Neuronal stem cell (in vitro differentiated cells): ENCODE data around the gene AKTIP.

ENCODE experiments used
- DNase-seq: peaks from one replicate; pipeline ENCODE4 v3.0.0-alpha.2; 2013; ENCODE audit warnings: low spot score
- H2AFZ ChIP-seq: one replicate; pipeline ENCODE4 v1.6.1; 2013; ENCODE audit warnings: mild to moderate bottlenecking, low read length, inconsistent platforms
- H2AK5ac ChIP-seq: 2 replicates; pipeline ENCODE4 v1.6.1; 2013; ENCODE audit warnings: low read depth, mild to moderate bottlenecking, inconsistent platforms, low read length, moderate library complexity, mixed read lengths
- H2BK120ac ChIP-seq: 2 replicates; pipeline ENCODE4 v1.6.1; 2013; ENCODE audit warnings: low read depth, mild to moderate bottlenecking, inconsistent platforms, low read length, moderate library complexity, mixed read lengths
- H2BK12ac ChIP-seq: one replicate; pipeline ENCODE4 v1.6.1; 2013; ENCODE audit warnings: low read length, inconsistent platforms
- H2BK15ac ChIP-seq: 2 replicates; pipeline ENCODE4 v1.6.1; 2013; ENCODE audit warnings: mild to moderate bottlenecking, low read length, inconsistent platforms, mixed read lengths
- H2BK5ac ChIP-seq: one replicate; pipeline ENCODE4 v1.6.1; 2013; ENCODE audit warnings: inconsistent platforms, mild to moderate bottlenecking, low read length, moderate library complexity
- H3K14ac ChIP-seq: one replicate; pipeline ENCODE4 v1.6.1; 2013; ENCODE audit warnings: low read length, inconsistent platforms
- H3K18ac ChIP-seq: 2 replicates; pipeline ENCODE4 v1.6.1; 2013; ENCODE audit warnings: low read length, inconsistent platforms
- H3K23ac ChIP-seq: 2 replicates; pipeline ENCODE4 v1.6.1; 2013; ENCODE audit warnings: low read depth, mild to moderate bottlenecking, mixed read lengths, low read length, inconsistent platforms; ENCODE audit not compliant: poor library complexity
- H3K27ac ChIP-seq: replicated peaks from 3 replicates; pipeline ENCODE4 v1.5.1; 2013; ENCODE audit warnings: low read length, inconsistent platforms
- H3K27me3 ChIP-seq, 3 experiments: 2 replicates each; pipeline ENCODE4 v1.6.1; 2013; ENCODE audit warnings: low read length in 3 of 3, mild to moderate bottlenecking in 2 of 3, inconsistent platforms in 1 of 3, low read depth in 1 of 3, mixed read lengths in 1 of 3, moderate library complexity in 1 of 3; ENCODE audit not compliant: control insufficient read depth in 3 of 3, insufficient read depth in 3 of 3
- H3K36me3 ChIP-seq, 2 donors: replicated peaks in 1 of 2; 2 replicates each; pipeline ENCODE4 v1.6.1; 2013; ENCODE audit warnings: low read length in 2 of 2; ENCODE audit not compliant: control insufficient read depth in 2 of 2, insufficient read depth in 2 of 2
- H3K4ac ChIP-seq: 2 replicates; pipeline ENCODE4 v1.6.1; 2013; ENCODE audit warnings: inconsistent platforms, mild to moderate bottlenecking, low read length, moderate library complexity
- H3K4me1 ChIP-seq, 2 donors: 1 replicate in 1 of 2; 2 replicates in 1 of 2; pipeline ENCODE4 v1.6.1; 2013; ENCODE audit warnings: low read length in 2 of 2, low read depth in 1 of 2; ENCODE audit not compliant: control insufficient read depth in 2 of 2, insufficient read depth in 1 of 2
- H3K4me2 ChIP-seq: one replicate; pipeline ENCODE4 v1.6.1; 2013; ENCODE audit warnings: mild to moderate bottlenecking, low read length, inconsistent platforms; ENCODE audit not compliant: insufficient read depth, poor library complexity, severe bottlenecking
- H3K4me3 ChIP-seq, 2 donors: 2 replicates each; pipeline ENCODE4 v1.5.1; 2013; ENCODE audit warnings: low read length in 2 of 2, mild to moderate bottlenecking in 2 of 2, inconsistent platforms in 1 of 2, moderate library complexity in 1 of 2
- H3K79me1 ChIP-seq: one replicate; pipeline ENCODE4 v1.6.1; 2013; ENCODE audit warnings: low read depth, mild to moderate bottlenecking, inconsistent platforms, low read length, moderate library complexity
- H3K9ac ChIP-seq: one replicate; pipeline ENCODE4 v1.6.1; 2013; ENCODE audit warnings: mild to moderate bottlenecking, low read depth, low read length, inconsistent platforms; ENCODE audit not compliant: poor library complexity
- H3K9me3 ChIP-seq, 2 donors: replicated peaks in 1 of 2; 2 replicates each; pipeline versions ENCODE3 to v1.6.1; 2013; ENCODE audit warnings: low read length in 2 of 2, mild to moderate bottlenecking in 2 of 2, inconsistent platforms in 1 of 2, low read depth in 1 of 2, mixed read lengths in 1 of 2, moderate library complexity in 1 of 2; ENCODE audit not compliant: control insufficient read depth in 2 of 2, insufficient read depth in 1 of 2
- H4K8ac ChIP-seq: one replicate; pipeline ENCODE4 v1.6.1; 2013; ENCODE audit warnings: low read depth, mild to moderate bottlenecking, inconsistent platforms, low read length, moderate library complexity
- H4K91ac ChIP-seq: one replicate; pipeline ENCODE4 v1.6.1; 2013; ENCODE audit warnings: low read length, low read depth, mild to moderate bottlenecking, inconsistent platforms; ENCODE audit not compliant: poor library complexity
- WGBS, 2 donors: extraction: QIAGEN DNeasy Blood & Tissue Kit; methylation state at CpG; one replicate each; pipeline ENCODE4 v1.1.7; 2013; ENCODE audit warnings: missing lambda C conversion rate in 2 of 2, mixed read lengths in 1 of 2; ENCODE audit not compliant: insufficient read length in 2 of 2, insufficient replicate concordance in 1 of 2; ENCODE audit errors: extremely low coverage in 2 of 2; 5-methylcytosine and 5-hydroxymethylcytosine counted together

AKTIP gene

DNA sequence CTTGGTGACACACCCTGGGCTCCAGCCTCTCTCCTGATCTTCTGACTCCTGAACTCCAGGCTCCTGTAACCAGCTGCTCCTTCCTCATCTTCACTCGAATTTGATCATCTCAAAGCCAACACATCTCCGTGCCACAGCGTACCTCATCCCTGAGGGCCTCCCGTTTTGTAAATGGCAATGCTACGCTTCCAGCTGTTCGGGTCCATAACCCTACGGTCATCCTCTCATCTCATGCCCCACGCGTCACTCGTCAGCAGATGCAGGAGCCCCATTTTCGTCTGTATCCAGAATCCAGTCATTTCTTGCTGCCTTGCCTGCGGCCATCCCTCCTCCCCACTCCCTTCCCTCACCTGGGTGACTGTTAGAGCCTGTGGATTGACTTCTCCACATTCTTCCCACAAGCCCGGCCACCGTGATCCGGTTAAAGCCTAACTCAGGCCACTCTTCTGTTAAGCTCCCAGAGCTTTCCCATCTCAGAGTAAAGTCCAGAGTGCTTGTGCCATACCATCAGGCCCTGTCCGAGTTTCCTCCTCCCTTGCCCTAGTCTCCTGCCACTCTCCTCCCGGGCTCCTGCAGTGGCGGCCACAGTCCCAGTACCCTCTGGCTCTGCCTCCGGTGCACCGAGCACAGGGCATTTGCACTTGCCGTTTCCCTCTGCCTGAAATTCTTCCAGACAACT lies 20.3 kb upstream of the AKTIP start:
- no peak overlapping the region for H2BK15ac ChIP-seq
- no peak overlapping the region for H3K9ac ChIP-seq
- no peak overlapping the region for H3K4me2 ChIP-seq
- H2BK12ac ChIP-seq: no peak overlapping the region
- H3K79me1 ChIP-seq: no peaks in the 10 kb centered on the region
- no peak overlapping the region for H3K18ac ChIP-seq
- H3K4ac ChIP-seq: no peak overlapping the region
- H3K27ac ChIP-seq: no peak overlapping the region
- H2AK5ac ChIP-seq: no peak overlapping the region
- peaks cover 0 to 5% (median 0%) of the 10 kb centered on the region in 3 experiments for H3K27me3 ChIP-seq
- H2BK5ac ChIP-seq: no peak overlapping the region
- no peak overlapping the region for H3K4me3 ChIP-seq
- no peak overlapping the region for H4K91ac ChIP-seq
- no peak for DNase-seq
- no peaks in the 10 kb centered on the region for H3K4me1 ChIP-seq
- H2BK120ac ChIP-seq: no peak overlapping the region
- no peaks in the 10 kb centered on the region for H3K36me3 ChIP-seq
- WGBS, 2 donors: no CpG with 5 or more reads among the region's 21 CpGs
- no peaks in the 10 kb centered on the region for H3K9me3 ChIP-seq
- H2AFZ ChIP-seq: no peak overlapping the region
- peak overlapping the region; percentile 58 for H3K23ac ChIP-seq
- H4K8ac ChIP-seq: no peak overlapping the region
- H3K14ac ChIP-seq: no peak overlapping the region

DNA sequence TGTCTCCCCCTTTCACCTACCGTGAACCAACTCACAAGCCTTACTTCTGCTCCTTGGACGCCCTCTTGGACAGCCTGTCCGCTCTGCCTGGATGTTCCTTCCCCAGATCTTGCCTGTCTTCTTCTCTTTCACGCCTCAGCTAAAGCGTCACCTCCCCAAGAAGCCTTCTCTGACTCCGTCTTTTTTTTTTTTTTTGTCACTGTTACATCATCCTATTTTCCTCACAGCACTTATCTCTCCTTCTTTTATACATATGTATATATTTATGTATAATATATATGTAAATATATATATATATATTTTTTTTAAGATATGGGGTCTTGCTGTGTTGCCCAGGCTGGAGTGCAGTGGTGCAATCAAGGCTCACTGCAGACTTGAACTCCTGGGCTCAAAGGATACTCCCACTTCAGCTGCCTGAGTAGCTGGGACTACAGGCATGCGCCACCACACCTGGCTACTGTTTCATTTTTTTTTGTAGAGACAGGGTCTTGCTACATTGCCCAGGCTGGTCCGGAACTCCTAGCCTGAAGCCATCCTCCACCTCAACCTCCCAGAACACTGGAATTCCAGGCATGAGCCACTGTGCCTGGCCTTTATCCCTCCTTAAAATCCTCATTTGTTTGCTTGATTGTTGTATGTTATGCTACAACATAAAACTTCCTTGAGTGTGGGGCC lies 16.5 kb upstream of the AKTIP start:
- Histone ChIP-seq H3K79me1 (no peaks in the 10 kb centered on the region), H2AK5ac (no peak overlapping the region), H3K4ac (no peak overlapping the region), H2AFZ (no peak overlapping the region), H3K27ac (no peak overlapping the region), H3K18ac (no peak overlapping the region), H3K36me3 (no peaks in the 10 kb centered on the region), H2BK15ac (no peak overlapping the region), H2BK12ac (no peak overlapping the region), H3K14ac (no peak overlapping the region), H3K4me1 (peaks cover 0 to 2% of the 10 kb centered on the region in 2 donors), H3K23ac (no peak overlapping the region), H2BK120ac (no peak overlapping the region), H3K4me3 (no peak overlapping the region), H3K9me3 (peaks cover 0 to 5% of the 10 kb centered on the region in 2 donors), H4K8ac (no peak overlapping the region), H4K91ac (no peak overlapping the region), H2BK5ac (no peak overlapping the region), H3K4me2 (no peak overlapping the region), H3K9ac (no peak overlapping the region), H3K27me3 (peaks cover 0 to 5% (median 0%) of the 10 kb centered on the region in 3 experiments)
- WGBS, 2 donors: no CpG with 5 or more reads among the region's 8 CpGs
- DNase-seq: no peak

DNA sequence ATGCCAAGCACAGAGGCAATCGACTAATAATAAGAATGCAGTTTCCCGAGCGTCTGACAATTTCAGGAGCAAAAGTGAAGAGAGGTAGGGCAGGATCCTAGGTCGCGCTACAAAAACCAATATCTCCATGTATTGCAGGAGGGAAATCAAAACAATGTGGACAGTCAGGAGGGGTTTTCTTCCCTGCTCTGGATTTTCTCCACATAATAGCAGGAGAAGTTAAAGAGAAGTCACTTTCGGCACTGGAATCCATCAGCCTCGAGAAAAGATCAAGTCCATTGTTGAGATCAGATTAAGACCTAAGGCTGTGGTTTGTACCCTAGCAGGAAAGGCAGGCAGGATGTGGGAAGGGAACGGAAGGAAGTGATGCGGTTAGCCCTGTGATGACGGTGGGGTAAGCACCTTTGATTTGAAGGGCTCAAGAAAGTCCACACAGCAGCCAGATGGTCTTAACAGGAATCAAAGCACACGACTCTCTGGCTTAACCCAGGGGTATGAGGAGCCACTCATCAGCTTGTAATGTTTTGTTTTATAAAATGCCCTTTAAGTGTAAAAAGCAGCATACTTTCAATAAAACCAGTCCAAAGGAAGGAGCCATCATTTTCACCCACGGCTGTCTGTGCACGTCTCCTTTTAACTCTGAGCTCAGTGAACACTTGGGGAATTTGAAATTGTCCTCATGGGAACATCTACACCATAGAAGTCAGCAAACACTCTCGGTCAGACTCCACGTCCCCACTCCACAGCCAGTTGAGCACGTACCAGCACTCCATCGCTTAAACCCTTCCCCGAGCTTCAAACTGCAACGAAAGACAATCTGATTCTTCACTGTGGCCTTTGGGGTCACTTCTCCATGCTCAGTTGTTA lies 15.8 kb upstream of the AKTIP start:
- H3K14ac ChIP-seq: no peak overlapping the region
- no peak overlapping the region for H4K8ac ChIP-seq
- no peak overlapping the region for H3K4me3 ChIP-seq
- no peak overlapping the region for H3K4ac ChIP-seq
- H3K36me3 ChIP-seq: no peaks in the 10 kb centered on the region
- no CpG with 5 or more reads among the region's 19 CpGs for WGBS, 2 donors
- H3K4me1 ChIP-seq: peaks cover 0 to 2% of the 10 kb centered on the region in 2 donors
- no peak overlapping the region for H4K91ac ChIP-seq
- no peak overlapping the region for H2BK5ac ChIP-seq
- H3K4me2 ChIP-seq: no peak overlapping the region
- no peaks in the 10 kb centered on the region for H3K79me1 ChIP-seq
- H2BK15ac ChIP-seq: no peak overlapping the region
- H3K27me3 ChIP-seq: peaks cover 0 to 5% (median 0%) of the 10 kb centered on the region in 3 experiments
- H3K18ac ChIP-seq: no peak overlapping the region
- H2BK12ac ChIP-seq: no peak overlapping the region
- no peak overlapping the region for H3K9ac ChIP-seq
- H2BK120ac ChIP-seq: no peak overlapping the region
- H2AK5ac ChIP-seq: no peak overlapping the region
- DNase-seq: no peak
- H2AFZ ChIP-seq: peak overlapping the region; percentile 3
- no peak overlapping the region for H3K23ac ChIP-seq
- peaks cover 0 to 9% of the 10 kb centered on the region in 2 donors for H3K9me3 ChIP-seq
- H3K27ac ChIP-seq: no peak overlapping the region

DNA sequence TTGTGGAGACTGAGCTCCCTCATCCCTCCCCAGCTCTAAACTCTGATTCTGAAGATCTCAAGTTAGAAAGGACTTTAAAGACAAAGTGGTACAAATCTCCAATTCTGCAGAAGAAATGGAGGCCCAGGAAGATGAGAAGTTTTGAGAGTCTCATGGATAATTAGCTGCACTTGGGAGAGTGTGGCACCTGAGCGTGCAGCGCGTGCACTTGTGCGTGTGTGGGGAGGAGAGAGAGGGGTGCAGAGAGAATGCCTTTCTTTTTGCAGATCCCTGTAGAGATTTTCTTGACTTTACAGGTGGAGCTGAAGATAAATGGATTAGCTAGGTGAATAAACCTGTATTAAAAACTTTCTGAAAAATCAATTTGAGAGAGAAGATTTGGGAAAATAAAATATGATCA lies 14.8 kb upstream of the AKTIP start:
- no peak for DNase-seq
- Histone ChIP-seq H3K14ac (no peak overlapping the region), H3K4me2 (no peak overlapping the region), H3K4ac (no peak overlapping the region), H2BK15ac (no peak overlapping the region), H3K36me3 (no peaks in the 10 kb centered on the region), H2BK12ac (no peak overlapping the region), H4K91ac (no peak overlapping the region), H2AFZ (no peak overlapping the region), H3K18ac (no peak overlapping the region), H4K8ac (no peak overlapping the region), H3K4me1 (peaks cover 0 to 2% of the 10 kb centered on the region in 2 donors), H3K9ac (no peak overlapping the region), H3K4me3 (no peak overlapping the region), H3K79me1 (no peaks in the 10 kb centered on the region), H2BK120ac (no peak overlapping the region), H2AK5ac (no peak overlapping the region), H2BK5ac (no peak overlapping the region), H3K27ac (no peak overlapping the region), H3K23ac (no peak overlapping the region), H3K9me3 (peaks cover 2 to 14% of the 10 kb centered on the region in 2 donors), H3K27me3 (no peaks in the 10 kb centered on the region)
- no CpG with 5 or more reads among the region's 4 CpGs for WGBS, 2 donors
